Measurements from ENCODE around the gene DBF4B. TPM values are rescaled to one million over a fixed set of nuclear protein-coding genes. Genes with fewer than 3 reads are reported as not detected.
A peak's percentile ranks its signal among the peaks of the same experiment; 100 is the strongest.

Gene DBF4B
- total and polyA plus RNA-seq, 8 donors, result 1.0 to 5.5 (median 2.8) TPM

DNA sequence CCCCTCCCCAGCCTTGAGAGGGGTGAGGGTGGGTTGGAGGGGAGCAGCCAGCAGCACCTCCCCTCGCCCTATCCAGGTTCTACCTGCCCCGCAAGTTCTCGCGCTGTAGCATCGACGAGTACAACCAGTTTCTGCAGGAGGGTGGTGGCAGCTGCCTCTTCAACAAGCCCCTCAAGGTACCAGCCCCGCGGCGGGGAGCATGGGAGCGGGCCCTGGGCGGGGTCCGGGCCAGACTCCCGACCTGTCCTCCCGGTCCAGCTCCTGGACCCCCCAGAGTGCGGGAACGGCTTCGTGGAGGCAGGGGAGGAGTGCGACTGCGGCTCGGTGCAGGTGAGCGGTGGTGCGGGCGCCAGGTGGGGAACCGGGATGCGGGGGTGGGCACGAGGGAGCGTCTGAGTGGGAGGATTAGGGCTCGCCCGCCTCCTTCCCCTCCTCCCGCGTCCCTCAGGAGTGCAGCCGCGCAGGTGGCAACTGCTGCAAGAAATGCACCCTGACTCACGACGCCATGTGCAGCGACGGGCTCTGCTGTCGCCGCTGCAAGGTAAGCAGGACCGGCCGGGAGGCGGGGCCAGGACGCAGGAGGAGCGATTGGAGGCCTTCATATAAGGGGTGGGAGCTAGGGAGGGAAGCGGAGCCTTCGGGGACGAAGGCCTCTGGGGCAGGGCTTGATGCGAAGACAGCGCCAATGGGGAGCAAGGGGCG, 66.8 kb downstream of the DBF4B start:
- H3K4me3 ChIP-seq, result peak overlapping the region; percentile 34 to 75 (median 38)
- no peak for FAIRE-seq
- TF ChIP-seq, protein P1, sequence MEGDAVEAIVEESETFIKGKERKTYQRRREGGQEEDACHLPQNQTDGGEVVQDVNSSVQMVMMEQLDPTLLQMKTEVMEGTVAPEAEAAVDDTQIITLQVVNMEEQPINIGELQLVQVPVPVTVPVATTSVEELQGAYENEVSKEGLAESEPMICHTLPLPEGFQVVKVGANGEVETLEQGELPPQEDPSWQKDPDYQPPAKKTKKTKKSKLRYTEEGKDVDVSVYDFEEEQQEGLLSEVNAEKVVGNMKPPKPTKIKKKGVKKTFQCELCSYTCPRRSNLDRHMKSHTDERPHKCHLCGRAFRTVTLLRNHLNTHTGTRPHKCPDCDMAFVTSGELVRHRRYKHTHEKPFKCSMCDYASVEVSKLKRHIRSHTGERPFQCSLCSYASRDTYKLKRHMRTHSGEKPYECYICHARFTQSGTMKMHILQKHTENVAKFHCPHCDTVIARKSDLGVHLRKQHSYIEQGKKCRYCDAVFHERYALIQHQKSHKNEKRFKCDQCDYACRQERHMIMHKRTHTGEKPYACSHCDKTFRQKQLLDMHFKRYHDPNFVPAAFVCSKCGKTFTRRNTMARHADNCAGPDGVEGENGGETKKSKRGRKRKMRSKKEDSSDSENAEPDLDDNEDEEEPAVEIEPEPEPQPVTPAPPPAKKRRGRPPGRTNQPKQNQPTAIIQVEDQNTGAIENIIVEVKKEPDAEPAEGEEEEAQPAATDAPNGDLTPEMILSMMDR (IDR thresholded peaks at IDR 0.05), result peak in 1 of 4 donors; percentile 0

DNA sequence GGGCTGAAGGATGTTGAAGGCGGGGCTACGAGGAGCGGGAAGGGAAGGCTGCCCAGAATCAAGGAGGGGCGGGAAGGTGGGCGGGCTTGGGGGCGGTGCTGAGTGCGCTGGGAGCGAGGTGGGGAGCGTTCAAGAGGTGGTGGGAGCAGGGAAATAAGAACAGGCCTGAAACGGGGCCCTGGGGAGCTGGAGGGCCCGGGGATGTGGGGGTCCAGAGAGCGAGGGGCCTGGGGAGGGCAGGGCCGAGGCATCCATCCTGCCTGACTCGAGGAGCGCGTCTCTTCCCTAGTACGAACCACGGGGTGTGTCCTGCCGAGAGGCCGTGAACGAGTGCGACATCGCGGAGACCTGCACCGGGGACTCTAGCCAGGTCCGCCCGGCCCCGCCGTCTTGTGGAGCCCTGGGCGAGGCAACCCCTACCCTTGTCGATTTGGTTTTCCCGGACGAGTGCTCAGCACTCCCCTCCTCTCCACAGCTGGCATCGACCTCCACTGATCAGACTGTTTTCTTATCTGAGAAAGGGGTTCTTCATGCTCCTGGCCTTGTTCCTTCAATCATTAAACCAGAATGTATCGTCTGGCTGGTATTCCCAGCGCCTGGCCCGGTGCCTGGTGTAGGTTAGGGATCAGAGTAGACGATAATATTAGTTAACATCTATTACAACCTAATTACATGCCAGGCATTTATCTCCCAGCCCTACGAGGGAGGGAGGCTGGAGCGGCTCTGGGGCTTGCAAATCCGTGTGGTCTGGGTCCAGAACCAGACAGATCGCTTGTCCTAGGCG, 67.6 kb downstream of the DBF4B start:
- WGBS, 2 donors, result 4 to 6% methylated on average over 39 to 43 of the region's 43 CpGs
- ATAC-seq (peak; percentile 8 to 29 (median 12)), FAIRE-seq (no peak), DNase-seq (peak in 5 of 6 donors; percentile 32 to 98 (median 97))
- Histone ChIP-seq H3K27me3 (no peaks in the 10 kb centered on the region), H3K4me1 (peaks cover 0 to 8% (median 0%) of the 10 kb centered on the region in 3 donors), H3K36me3 (no peaks in the 10 kb centered on the region), H3K9me3 (no peaks in the 10 kb centered on the region), H3K4me3 (peak overlapping the region; percentile 26 to 75 (median 34)), H3K27ac (peak overlapping the region in 1 of 4 donors; percentile 53)
- TF ChIP-seq, protein P1 (IDR thresholded peaks at IDR 0.05), result no peak
- intact Hi-C loops (cut with DNase I), result loop anchor here in 1 of 3 donors (5.0 to 10.0 kb wide), 2 partner anchors 86 to 339 kb away; no protein-coding TSS in a partner anchor

More for the DNA sequence above, 66.8 kb downstream of the DBF4B start:
- Histone ChIP-seq H3K27me3 (no peaks in the 10 kb centered on the region), H3K36me3 (no peaks in the 10 kb centered on the region), H3K27ac (peak overlapping the region in 2 of 4 donors; percentile 31 to 52), H3K9me3 (no peaks in the 10 kb centered on the region), H3K4me1 (peaks cover 0 to 8% (median 0%) of the 10 kb centered on the region in 3 donors)
- DNase-seq (peak in 3 of 6 donors; percentile 95 to 99 (median 97)), ATAC-seq (peak; percentile 91 to 95 (median 93))
- intact Hi-C loops (cut with DNase I), result loop anchor here in 1 of 3 donors (5.0 to 10.0 kb wide), 2 partner anchors 87 to 340 kb away; no protein-coding TSS in a partner anchor
- WGBS, 2 donors, result 0 to 1% methylated on average over 47 to 50 of the region's 50 CpGs

DNA sequence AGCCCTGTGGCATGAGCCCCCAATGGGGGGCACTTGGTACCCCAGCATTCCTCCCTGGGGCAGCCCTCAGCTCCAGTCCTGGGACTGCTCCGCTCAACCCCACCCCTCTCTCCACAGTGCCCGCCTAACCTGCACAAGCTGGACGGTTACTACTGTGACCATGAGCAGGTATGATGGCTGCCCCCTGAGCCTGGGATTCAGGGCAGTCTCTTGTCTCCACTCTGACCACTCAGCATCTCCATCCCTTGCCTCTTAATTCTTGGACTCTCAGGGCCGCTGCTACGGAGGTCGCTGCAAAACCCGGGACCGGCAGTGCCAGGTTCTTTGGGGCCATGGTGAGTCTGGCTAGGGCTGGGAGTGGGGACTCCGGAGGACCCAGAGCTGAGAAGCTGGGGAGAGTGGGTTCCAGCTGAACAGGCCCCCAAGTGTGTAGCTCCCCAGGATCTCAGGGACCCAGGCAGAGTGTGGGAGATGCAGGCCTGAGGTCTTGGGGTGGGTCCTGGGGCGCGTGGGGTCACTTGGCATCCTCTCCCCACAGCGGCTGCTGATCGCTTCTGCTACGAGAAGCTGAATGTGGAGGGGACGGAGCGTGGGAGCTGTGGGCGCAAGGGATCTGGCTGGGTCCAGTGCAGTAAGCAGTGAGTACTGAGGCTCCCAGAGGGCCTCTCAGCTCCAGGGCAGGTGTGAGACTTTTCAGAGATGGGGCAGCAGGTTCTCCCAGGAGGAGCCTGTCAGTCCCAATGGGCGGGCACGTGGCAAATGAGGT, 68.3 kb downstream of the DBF4B start:
- H3K27me3 ChIP-seq, result no peaks in the 10 kb centered on the region
- intact Hi-C loops (cut with DNase I), result loop anchor here in 1 of 3 donors (5.0 to 10.0 kb wide), 2 partner anchors 85 to 338 kb away; no protein-coding TSS in a partner anchor
- 76 to 78% methylated on average over 17 to 19 of the region's 19 CpGs for WGBS, 2 donors
- H3K36me3 ChIP-seq, result no peaks in the 10 kb centered on the region
- H3K4me1 ChIP-seq, result peaks cover 0 to 8% (median 0%) of the 10 kb centered on the region in 3 donors
- ATAC-seq, result no peak
- H3K27ac ChIP-seq, result no peak overlapping the region
- TF ChIP-seq, protein P1 (IDR thresholded peaks at IDR 0.05), result no peak
- DNase-seq, result peak in 2 of 6 donors; percentile 28 to 66
- H3K4me3 ChIP-seq, result no peak overlapping the region
- FAIRE-seq, result no peak
- H3K9me3 ChIP-seq, result no peaks in the 10 kb centered on the region

DNA sequence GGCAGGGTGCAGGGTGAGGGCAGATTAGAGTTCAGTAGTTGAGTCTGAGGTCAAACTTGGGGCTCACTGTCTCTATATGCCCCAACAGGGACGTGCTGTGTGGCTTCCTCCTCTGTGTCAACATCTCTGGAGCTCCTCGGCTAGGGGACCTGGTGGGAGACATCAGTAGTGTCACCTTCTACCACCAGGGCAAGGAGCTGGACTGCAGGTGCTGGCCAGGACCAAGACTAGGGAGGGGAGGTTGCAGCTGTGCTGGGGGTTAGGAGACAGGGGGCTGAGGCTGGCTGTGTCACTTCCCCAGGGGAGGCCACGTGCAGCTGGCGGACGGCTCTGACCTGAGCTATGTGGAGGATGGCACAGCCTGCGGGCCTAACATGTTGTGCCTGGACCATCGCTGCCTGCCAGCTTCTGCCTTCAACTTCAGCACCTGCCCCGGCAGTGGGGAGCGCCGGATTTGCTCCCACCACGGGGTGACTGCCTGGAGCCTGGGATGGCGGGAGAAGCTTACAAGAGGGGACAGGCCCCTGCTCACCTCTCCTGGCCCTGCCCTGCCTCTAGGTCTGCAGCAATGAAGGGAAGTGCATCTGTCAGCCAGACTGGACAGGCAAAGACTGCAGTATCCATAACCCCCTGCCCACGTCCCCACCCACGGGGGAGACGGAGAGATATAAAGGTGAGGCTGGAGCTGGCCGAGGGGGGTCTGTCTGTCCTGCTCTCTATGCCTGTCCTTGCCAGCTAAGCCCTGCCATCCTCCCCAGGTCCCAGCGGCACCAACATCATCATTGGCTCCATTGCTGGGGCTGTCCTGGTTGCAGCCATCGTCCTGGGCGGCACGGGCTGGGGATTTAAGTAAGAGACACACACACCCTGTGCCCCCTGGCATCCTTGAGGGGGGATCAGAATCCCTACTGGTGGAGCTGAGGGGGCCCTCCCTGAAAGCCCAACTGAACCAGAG, 69.2 kb downstream of the DBF4B start:
- intact Hi-C loops (cut with DNase I), result loop anchor here in 1 of 3 donors (5.0 to 10.0 kb wide), 2 partner anchors 85 to 337 kb away; no protein-coding TSS in a partner anchor
- Histone ChIP-seq H3K36me3 (no peaks in the 10 kb centered on the region), H3K9me3 (no peaks in the 10 kb centered on the region), H3K27me3 (no peaks in the 10 kb centered on the region), H3K4me3 (no peak overlapping the region), H3K4me1 (peaks cover 0 to 8% (median 0%) of the 10 kb centered on the region in 3 donors), H3K27ac (no peak overlapping the region)
- FAIRE-seq (no peak), ATAC-seq (no peak), DNase-seq (peak in 2 of 6 donors; percentile 54 to 79)
- 79 to 83% methylated on average over 20 of the region's 20 CpGs for WGBS, 2 donors
- TF ChIP-seq, protein P1 (IDR thresholded peaks at IDR 0.05), result no peak

Data from pancreas (tissue), 10 donors.